Ishikawa (cell line): ENCODE measurements around the gene CHCHD4.

Experiments used
- CEBPB ChIP-seq: IDR thresholded peaks from 2 replicates; pipeline ENCODE4 v1.6.1; 2012
- CREB1 ChIP-seq: IDR thresholded peaks from 2 replicates; pipeline ENCODE4 v1.6.1; 2012; ENCODE audit warnings: low read depth
- EGR1 ChIP-seq: IDR thresholded peaks from 2 replicates; pipeline ENCODE4 v1.6.1; 2012
- EP300 ChIP-seq: IDR thresholded peaks from 2 replicates; pipeline ENCODE4 v1.6.1; 2012; ENCODE audit warnings: borderline replicate concordance
- MAX ChIP-seq: IDR thresholded peaks from 2 replicates; pipeline ENCODE4 v1.6.1; 2012
- NFIC ChIP-seq: IDR thresholded peaks from 2 replicates; pipeline ENCODE4 v1.6.1; 2012
- RAD21 ChIP-seq: IDR thresholded peaks from 2 replicates; pipeline ENCODE4 v1.6.1; 2012; ENCODE audit warnings: low read depth
- REST ChIP-seq: IDR thresholded peaks from 2 replicates; pipeline ENCODE4 v1.6.1; 2012; ENCODE audit warnings: low read depth, mild to moderate bottlenecking
- TAF1 ChIP-seq: IDR thresholded peaks from 2 replicates; pipeline ENCODE4 v1.6.1; 2012; ENCODE audit warnings: low read depth, mild to moderate bottlenecking
- TEAD4 ChIP-seq: IDR thresholded peaks from 2 replicates; pipeline ENCODE4 v1.6.1; 2012
- YY1 ChIP-seq: IDR thresholded peaks from 2 replicates; pipeline ENCODE4 v1.6.1; 2012; ENCODE audit warnings: low read depth
- ZBTB7A ChIP-seq: IDR thresholded peaks from 2 replicates; pipeline ENCODE4 v1.6.1; 2012; ENCODE audit warnings: low read depth
- TF ChIP-seq, protein P1 (sequence below): IDR thresholded peaks from 2 replicates; pipeline ENCODE4 v1.6.1; 2012

DNA sequence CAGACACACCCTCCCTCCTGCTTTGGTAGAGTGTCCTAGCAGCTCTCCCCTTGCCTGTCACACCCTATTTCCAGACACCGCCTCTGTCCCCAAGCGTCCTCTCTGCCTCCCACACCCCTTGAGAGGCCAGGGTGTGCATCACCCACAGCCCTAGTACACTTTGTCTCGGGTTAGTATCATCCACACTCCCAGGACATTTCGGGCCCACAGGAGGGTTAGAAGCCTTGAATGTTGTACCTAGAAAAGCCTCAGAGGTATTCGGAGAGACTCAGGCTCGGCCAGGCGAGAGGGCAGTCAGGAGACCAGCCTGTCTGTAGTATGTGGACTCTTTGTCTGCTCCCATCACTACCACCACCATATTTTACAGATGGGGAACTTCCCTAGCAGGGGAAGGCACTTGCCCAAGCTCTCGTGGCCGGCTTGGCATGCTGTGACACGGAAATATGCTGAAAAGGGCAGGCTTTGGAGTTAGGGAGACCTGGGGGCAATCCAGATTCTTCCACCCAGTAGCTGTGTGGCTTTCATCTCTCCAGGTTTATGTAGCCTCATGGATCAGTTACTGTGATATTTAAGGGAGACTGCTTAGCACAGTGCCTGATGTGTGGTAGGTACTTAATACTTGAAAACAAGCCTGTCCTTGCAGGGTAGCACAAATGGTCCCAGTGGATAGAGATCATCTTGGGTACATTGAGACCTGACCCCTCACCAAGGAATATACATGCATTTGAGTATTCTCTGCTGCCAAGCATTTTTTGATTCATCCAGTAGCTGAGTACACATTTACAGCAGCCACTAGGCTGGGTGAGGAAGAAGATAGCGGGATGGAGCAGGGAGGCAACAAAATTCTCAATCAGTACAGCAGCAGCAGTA lies 1.6 kb upstream of the CHCHD4 start:
- TF ChIP-seq CEBPB (no peak), EP300 (no peak), CREB1 (no peak), RAD21 (no peak), MAX (no peak), TAF1 (no peak), ZBTB7A (no peak), NFIC (no peak), EGR1 (no peak), TEAD4 (no peak), REST (no peak), YY1 (no peak)
- TF ChIP-seq, protein P1, sequence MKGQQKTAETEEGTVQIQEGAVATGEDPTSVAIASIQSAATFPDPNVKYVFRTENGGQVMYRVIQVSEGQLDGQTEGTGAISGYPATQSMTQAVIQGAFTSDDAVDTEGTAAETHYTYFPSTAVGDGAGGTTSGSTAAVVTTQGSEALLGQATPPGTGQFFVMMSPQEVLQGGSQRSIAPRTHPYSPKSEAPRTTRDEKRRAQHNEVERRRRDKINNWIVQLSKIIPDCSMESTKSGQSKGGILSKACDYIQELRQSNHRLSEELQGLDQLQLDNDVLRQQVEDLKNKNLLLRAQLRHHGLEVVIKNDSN: no peak
